Activated CD4-positive, alpha-beta T cell treated with anti-CD3 and anti-CD28 coated beads, Interleukin-2, Interleukin-6, amounts not matched to agents 100 ng/mL and 50 ng/mL, durations not matched to agents 16 hours and 8 hours (primary cell): ENCODE measurements around the gene EFCAB6.

Experiments used
- DNase-seq: peaks from one replicate; pipeline ENCODE4 v3.0.0-alpha.2; 2020

EFCAB6 gene

GRCh38 chr22:43847376-43848289, 35.5 kb upstream of the EFCAB6 start:
- no peak for DNase-seq

DNA sequence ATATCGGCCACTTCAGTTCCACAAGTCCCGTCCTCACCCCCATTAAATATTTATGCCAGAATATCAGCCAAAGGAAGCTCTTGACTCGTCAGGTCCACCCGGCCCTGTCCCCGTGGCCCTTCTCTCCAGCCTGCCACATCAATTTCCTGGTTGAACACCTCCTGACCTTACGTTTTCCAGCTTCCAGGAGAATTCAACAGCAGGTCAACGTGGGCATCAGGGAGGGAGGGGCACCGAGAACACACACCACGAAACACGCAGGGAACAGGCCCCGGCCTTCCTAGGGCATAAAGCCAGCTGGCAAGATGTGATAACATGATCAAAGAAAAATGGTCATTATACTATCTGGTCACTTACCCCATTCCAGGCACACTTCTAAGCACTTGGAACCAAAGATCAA, 34.9 kb upstream of the EFCAB6 start:
- DNase-seq = no peak

- no peak for DNase-seq
Observed at GRCh38 chr22:43845981-43846380, 33.9 kb upstream of the EFCAB6 start.

GRCh38 chr22:43844560-43845545, 32.7 kb upstream of the EFCAB6 start:
- DNase-seq = no peak

- no peak for DNase-seq
Observed at GRCh38 chr22:43843783-43844530, 31.9 kb upstream of the EFCAB6 start.

DNA sequence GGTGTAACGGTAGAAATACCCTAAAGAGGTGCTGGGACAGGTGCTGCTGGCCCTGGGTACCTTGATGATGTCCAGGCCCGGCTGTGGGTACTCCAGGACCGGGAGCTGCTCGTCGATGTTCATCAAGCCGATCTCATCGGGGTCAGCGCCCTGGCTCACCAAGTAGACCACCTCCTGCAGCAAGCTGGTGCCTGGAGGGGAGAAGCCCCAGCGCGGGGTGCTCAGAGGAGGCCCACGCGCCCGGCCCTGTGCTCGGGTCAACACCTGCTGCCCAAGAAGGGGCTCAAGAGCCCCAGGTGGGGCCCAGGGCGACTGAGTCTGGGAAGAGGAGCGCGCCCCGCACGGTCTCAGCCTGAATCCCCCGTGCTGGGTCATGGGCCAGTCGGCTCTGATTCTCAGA, 29.6 kb upstream of the EFCAB6 start:
- no peak for DNase-seq

DNA sequence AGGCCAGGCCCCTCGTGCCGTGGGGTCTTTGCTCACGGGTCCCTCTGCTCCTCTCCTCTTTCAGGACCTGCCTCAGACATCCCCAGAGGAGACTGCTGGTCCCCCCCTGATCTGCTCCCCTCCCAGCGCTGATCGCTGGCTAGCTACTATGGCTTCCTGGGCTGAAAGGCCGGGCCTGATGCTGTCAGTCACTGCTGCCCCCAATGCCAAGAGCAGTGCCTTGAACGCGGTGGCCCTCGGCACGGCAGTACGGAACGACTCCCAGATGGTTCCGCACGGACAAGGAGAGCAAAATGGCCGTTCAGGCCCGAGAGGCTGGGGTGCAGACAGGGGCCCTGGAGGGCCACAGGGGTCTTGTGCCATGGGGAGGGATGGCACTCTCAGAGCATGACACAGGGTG, 28.7 kb upstream of the EFCAB6 start:
- DNase-seq = no peak

DNA sequence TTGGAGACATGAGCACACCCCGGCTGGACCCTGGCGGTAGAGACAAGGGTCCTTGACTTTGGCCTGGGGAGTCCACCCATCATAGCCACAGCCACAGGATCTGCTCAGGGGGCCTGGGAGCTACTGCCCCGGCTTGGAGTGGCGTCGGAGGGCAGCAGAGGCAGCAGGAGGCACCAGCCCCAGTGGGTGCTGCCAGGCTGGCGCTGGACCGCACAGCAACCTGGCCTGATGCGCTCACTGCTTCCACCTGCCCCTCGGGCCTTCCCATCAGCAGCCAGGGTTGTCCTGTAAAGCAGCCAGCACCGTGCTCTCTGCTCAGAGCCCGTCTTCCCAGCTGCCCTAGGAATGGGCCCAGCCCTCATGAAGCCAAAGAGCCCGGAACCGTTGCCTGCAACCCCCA, 28.3 kb upstream of the EFCAB6 start:
- DNase-seq = no peak

DNA sequence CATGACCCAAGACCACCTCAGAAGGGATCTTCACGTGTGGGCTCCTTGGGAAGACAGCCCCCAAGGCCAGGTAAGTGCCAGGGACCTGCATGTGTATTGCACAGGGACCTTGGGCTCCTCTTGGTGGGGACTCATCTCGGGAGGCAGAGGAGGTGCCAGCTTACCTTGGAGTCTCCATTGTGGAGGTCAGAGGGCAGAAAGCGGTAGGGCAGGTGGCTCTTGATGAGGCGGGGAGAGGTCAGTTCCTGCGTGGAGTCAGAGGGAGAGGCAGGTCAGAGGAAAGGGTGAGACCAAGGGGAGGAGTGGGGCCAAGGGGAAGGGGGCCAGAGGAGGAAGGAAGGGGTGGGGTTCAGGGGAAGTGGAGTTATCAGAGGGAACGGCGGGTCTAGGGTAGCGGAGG, 27.7 kb upstream of the EFCAB6 start:
- no peak for DNase-seq

- DNase-seq = no peak
Observed at GRCh38 chr22:43838571-43839307, 26.6 kb upstream of the EFCAB6 start.

GRCh38 chr22:43838161-43838560, 26.1 kb upstream of the EFCAB6 start:
- DNase-seq = no peak

GRCh38 chr22:43837666-43838065, 25.6 kb upstream of the EFCAB6 start:
- no peak for DNase-seq

GRCh38 chr22:43835736-43836135, 23.6 kb upstream of the EFCAB6 start:
- no peak for DNase-seq

GRCh38 chr22:43835166-43835565, 23.1 kb upstream of the EFCAB6 start:
- DNase-seq = no peak

GRCh38 chr22:43833286-43834240, 21.5 kb upstream of the EFCAB6 start:
- DNase-seq = no peak

GRCh38 chr22:43832393-43833265, 20.5 kb upstream of the EFCAB6 start:
- no peak for DNase-seq

DNA sequence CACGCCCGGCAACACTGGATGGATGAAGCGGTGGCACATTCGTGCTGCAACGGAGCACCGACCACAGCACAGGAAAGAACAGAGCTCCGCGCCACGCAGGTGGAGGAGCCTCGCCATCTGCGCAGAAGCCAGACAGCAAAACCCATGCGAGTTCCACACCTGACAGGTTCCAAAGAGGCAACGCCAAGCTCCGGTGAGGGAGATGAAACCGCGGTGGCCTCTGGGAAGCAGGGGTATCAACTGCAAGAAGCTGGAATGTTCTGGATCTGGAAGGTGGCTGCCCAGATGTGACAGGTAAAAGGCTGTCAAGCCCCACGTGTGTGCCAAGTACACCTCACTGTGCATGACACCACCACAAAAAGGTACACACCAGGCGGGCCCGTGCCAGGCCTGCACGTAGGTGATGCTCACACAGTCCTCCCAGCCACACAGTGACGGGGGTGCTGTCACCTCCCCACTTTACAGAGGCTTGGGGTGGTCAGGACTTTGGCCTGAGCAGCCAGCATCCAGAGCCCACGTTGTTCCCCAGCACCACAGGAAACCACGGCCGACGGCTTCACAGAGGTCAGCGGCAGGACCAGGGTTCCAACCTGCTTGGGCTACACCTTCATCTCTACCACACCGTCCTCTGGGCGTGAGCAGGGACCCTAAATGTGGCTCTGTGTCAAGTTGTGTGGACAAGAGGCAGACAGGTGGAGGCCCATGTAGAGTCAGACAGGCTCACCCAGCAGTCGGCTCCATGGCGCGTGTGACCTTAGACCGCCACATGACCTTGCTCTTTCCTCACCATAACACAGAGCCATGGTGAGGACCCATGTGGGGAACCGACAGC, 19.7 kb upstream of the EFCAB6 start:
- no peak for DNase-seq

DNA sequence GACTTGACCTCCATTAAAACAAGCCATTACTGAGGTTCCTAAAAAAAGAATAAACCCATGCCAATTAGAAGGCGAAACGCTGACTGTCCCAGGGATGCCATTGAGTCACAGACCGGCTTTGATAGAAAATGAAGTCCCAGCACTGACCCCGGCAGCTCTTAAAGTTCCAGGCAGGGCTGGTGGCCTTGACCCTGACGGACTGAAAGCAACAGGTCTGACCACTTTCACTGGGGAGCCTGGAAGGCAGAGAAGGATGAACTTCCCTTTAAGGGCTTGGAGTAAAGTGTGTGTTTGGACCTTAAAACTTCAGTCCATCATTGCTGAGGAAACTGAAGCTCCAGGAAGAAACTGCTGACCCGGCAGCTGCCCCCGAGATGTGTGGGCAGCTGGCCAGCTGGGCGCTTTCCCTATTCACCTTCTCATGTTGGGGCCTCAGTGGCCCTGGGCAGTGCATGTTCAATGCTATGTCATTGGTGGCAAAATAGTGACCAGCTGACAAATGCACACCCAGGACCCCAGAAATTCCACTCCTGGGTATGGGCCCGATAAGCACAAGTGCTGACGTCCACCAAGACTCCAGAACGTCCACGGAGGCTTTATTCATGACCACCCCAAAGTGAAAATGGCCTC, 18.9 kb upstream of the EFCAB6 start:
- DNase-seq = no peak
